Prostate gland (tissue), 2 donors: ENCODE data around the gene FAM81A.

ENCODE experiments used
- POLR2A ChIP-seq: fragments of 450-650 bp; IDR thresholded peaks from one replicate; pipeline ENCODE4 v1.6.1; 2016; ENCODE audit warnings: antibody characterized with exemption, mild to moderate bottlenecking
- POLR2AphosphoS5 ChIP-seq: sonication (generic); formaldehyde crosslinking; IDR thresholded peaks from one replicate; pipeline ENCODE4 v1.6.1; 2017; ENCODE audit warnings: antibody characterized with exemption
- TF ChIP-seq, protein P1 (sequence below), 4 experiments: fragments of 200-600 bp in 2 of 4; fragments of 450-650 bp in 2 of 4; sonication (generic) in 2 of 4; IDR thresholded peaks; 1 replicate in 3 of 4; 2 replicates in 1 of 4; pipeline ENCODE4 v1.5.1; 2016 to 2019; ENCODE audit warnings: antibody characterized with exemption in 4 of 4, mild to moderate bottlenecking in 2 of 4, moderate library complexity in 2 of 4

DNA sequence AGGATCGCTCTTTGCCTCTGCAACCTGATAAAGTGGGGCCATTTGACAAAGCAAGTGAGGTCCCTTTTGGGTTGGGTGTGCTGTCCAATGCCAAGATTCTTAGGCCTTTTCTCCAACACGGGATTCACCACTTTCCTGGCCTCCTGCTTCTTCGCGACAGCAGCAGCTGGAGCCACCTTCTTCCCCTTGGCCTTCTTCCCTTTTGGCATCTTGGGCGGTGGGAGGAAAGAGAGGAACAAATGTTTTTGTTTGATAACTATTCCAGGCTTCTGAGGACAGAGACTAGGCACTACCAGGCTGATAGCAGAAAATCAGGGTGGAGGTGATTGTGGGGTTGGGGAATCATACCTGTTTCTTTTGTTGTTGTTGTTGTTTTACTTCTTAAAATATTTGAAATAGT is 30.0 kb upstream of the FAM81A start:
- TF ChIP-seq POLR2AphosphoS5 (no peak), POLR2A (no peak)
- TF ChIP-seq, protein P1, sequence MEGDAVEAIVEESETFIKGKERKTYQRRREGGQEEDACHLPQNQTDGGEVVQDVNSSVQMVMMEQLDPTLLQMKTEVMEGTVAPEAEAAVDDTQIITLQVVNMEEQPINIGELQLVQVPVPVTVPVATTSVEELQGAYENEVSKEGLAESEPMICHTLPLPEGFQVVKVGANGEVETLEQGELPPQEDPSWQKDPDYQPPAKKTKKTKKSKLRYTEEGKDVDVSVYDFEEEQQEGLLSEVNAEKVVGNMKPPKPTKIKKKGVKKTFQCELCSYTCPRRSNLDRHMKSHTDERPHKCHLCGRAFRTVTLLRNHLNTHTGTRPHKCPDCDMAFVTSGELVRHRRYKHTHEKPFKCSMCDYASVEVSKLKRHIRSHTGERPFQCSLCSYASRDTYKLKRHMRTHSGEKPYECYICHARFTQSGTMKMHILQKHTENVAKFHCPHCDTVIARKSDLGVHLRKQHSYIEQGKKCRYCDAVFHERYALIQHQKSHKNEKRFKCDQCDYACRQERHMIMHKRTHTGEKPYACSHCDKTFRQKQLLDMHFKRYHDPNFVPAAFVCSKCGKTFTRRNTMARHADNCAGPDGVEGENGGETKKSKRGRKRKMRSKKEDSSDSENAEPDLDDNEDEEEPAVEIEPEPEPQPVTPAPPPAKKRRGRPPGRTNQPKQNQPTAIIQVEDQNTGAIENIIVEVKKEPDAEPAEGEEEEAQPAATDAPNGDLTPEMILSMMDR (IDR thresholded peaks at IDR 0.05), result no peak
